Endothelial cell of umbilical vein (primary cell): ENCODE measurements around the gene UNKL. TPM values are rescaled to one million over a fixed set of nuclear protein-coding genes. Genes with fewer than 3 reads are reported as not detected.

ENCODE experiments used
- BruUV-seq: library from RNA; stranded (reverse); fragments of 400-500 nt; replicated peaks from 2 replicates; lab custom pipeline; 2021; lab: Mats Ljungman, UMichigan
- CTCF ChIA-PET: fragments of 300-600, 350-600 bp; sonication (Branson Sonifier 250); formaldehyde crosslinking; loops from one replicate; lab custom pipeline; 2021; ENCODE audit warnings: antibody characterized with exemption, inconsistent platforms; lab: Charles Lee
- POLR2A ChIA-PET: fragments of 300-600, 350-600 bp; sonication (Branson Sonifier 250); formaldehyde crosslinking; loops from one replicate; lab custom pipeline; 2021; ENCODE audit warnings: antibody characterized with exemption, inconsistent platforms; lab: Charles Lee
- DNase-seq: peaks from one replicate; pipeline ENCODE4 v3.0.0-alpha.2; 2011; ENCODE audit warnings: low read depth, low spot score
- FAIRE-seq: peaks from 2 replicates; lab custom pipeline; 2011; peaks lifted over from hg19 to GRCh38; lab: Jason Lieb, UNC
- H2AFZ ChIP-seq: 2 replicates; pipeline ENCODE4 v1.6.0; 2012; ENCODE audit warnings: low read depth, low read length, control low read depth, inconsistent platforms
- H3K27ac ChIP-seq: 2 replicates; pipeline ENCODE4 v1.5.1; 2011; ENCODE audit warnings: low read depth, mild to moderate bottlenecking, control low read depth, low read length, moderate library complexity; ENCODE audit not compliant: insufficient read depth
- H3K27me3 ChIP-seq, 2 experiments: 2 replicates each; pipeline versions ENCODE4 v1.6.0 to v1.6.1; 2011; ENCODE audit warnings: low read length in 2 of 2, mixed read lengths in 1 of 2; ENCODE audit not compliant: control insufficient read depth in 2 of 2, insufficient read depth in 2 of 2
- H3K36me3 ChIP-seq, 2 experiments: 2 replicates in 1 of 2; 3 replicates in 1 of 2; pipeline ENCODE4 v1.5.1; 2011; ENCODE audit warnings: low read length in 2 of 2, mild to moderate bottlenecking in 1 of 2, moderate library complexity in 1 of 2; ENCODE audit not compliant: control insufficient read depth in 2 of 2, insufficient read depth in 2 of 2; ENCODE audit errors: extremely low read depth in 1 of 2
- H3K4me1 ChIP-seq: 3 replicates; pipeline ENCODE4 v1.5.1; 2011; ENCODE audit warnings: mild to moderate bottlenecking, low read length; ENCODE audit not compliant: control insufficient read depth, insufficient read depth; ENCODE audit errors: extremely low read depth
- H3K4me2 ChIP-seq: 2 replicates; pipeline ENCODE4 v1.6.1; 2011; ENCODE audit warnings: low read length, control low read depth, mixed read lengths; ENCODE audit not compliant: insufficient read depth
- H3K4me3 ChIP-seq, 3 experiments: fragments of 200-600 bp in 1 of 3; sonication (generic), shearing (Covaris generic) in 1 of 3; replicated peaks in 1 of 3; 2 replicates each; pipeline ENCODE4 v1.5.1; 2011 to 2016; ENCODE audit warnings: control low read depth in 3 of 3, low read length in 3 of 3, mild to moderate bottlenecking in 2 of 3, inconsistent platforms in 1 of 3, low read depth in 1 of 3, moderate library complexity in 1 of 3; ENCODE audit not compliant: insufficient read depth in 1 of 3
- H3K79me2 ChIP-seq: 2 replicates; pipeline ENCODE4 v1.6.0; 2012; ENCODE audit warnings: low read length, inconsistent platforms; ENCODE audit not compliant: control insufficient read depth, insufficient read depth
- H3K9ac ChIP-seq: replicated peaks from 2 replicates; pipeline ENCODE3; 2011; ENCODE audit warnings: low read length, control low read depth; ENCODE audit not compliant: insufficient read depth; ENCODE audit errors: extremely low read depth
- H3K9me1 ChIP-seq: replicated peaks from 3 replicates; pipeline ENCODE4 v1.6.0; 2011; ENCODE audit warnings: mild to moderate bottlenecking, low read length; ENCODE audit not compliant: control insufficient read depth, insufficient read depth; ENCODE audit errors: extremely low read depth
- H3K9me3 ChIP-seq: replicated peaks from 2 replicates; pipeline ENCODE4 v1.5.1; 2012; ENCODE audit warnings: low read length, inconsistent platforms; ENCODE audit not compliant: control insufficient read depth, insufficient read depth
- H4K20me1 ChIP-seq: replicated peaks from 2 replicates; pipeline ENCODE3; 2011; ENCODE audit warnings: mild to moderate bottlenecking, low read length; ENCODE audit not compliant: control insufficient read depth, insufficient read depth; ENCODE audit errors: extremely low read depth
- CTCF ChIP-seq, 2 donors: IDR thresholded peaks; 1 replicate in 1 of 2; 2 replicates in 1 of 2; pipeline ENCODE4 v1.5.1; 2011; ENCODE audit warnings: low read length in 2 of 2, mild to moderate bottlenecking in 2 of 2, moderate library complexity in 2 of 2, control low read depth in 1 of 2, inconsistent platforms in 1 of 2, low read depth in 1 of 2; ENCODE audit not compliant: insufficient read depth in 1 of 2; ENCODE audit errors: extremely low read depth in 1 of 2
- EZH2 ChIP-seq: IDR thresholded peaks from 2 replicates; pipeline ENCODE4 v1.6.1; 2012; ENCODE audit warnings: borderline replicate concordance, low read depth, mild to moderate bottlenecking, moderate library complexity, low read length, inconsistent platforms; ENCODE audit not compliant: severe bottlenecking
- FOS ChIP-seq: IDR thresholded peaks from 2 replicates; pipeline ENCODE4 v1.6.1; 2011; ENCODE audit warnings: mild to moderate bottlenecking, low read length, moderate library complexity, borderline replicate concordance; ENCODE audit not compliant: insufficient read depth
- GATA2 ChIP-seq: IDR thresholded peaks from 2 replicates; pipeline ENCODE4 v1.7.0; 2011; ENCODE audit warnings: low read depth, mild to moderate bottlenecking, moderate library complexity, mixed read lengths, low read length; ENCODE audit not compliant: insufficient read length, insufficient read depth
- JUN ChIP-seq: IDR thresholded peaks from 2 replicates; pipeline ENCODE4 v1.6.1; 2011; ENCODE audit warnings: borderline replicate concordance, low read depth; ENCODE audit not compliant: insufficient read length, insufficient read depth
- MYC ChIP-seq: IDR thresholded peaks from one replicate; pipeline ENCODE4 v1.6.1; 2011; ENCODE audit warnings: mild to moderate bottlenecking, low read depth, low read length
- POLR2A ChIP-seq: IDR thresholded peaks from 2 replicates; pipeline ENCODE4 v1.6.1; 2012; ENCODE audit warnings: low read depth, mild to moderate bottlenecking, control low read depth, low read length
- POLR2AphosphoS5 ChIP-seq: IDR thresholded peaks from 2 replicates; pipeline ENCODE4 v1.6.1; 2012; ENCODE audit warnings: low read depth, mild to moderate bottlenecking, control low read depth, low read length, moderate library complexity; ENCODE audit not compliant: insufficient read depth
- dilution Hi-C: fragments of 300-500 bp; cut with MboI; formaldehyde crosslinking; loops from one replicate; pipeline ENCODE4 v1.15.0; 2019; ENCODE audit warnings: low sequenced_read_pairs; ENCODE audit not compliant: extremely low pct_ligation_motif_present
- intact Hi-C: fragments of 100-400 bp; cut with micrococcal nuclease; formaldehyde crosslinking; loops from one replicate; pipeline ENCODE4 v1.10.0; 2022
- polyA plus RNA-seq, 4 experiments: library from polyadenylated mRNA; depleted of rRNA in 3 of 4; stranded (reverse) in 3 of 4; unstranded in 1 of 4; fragments of >200 nt; gene quantifications; 2 replicates each; pipeline versions ENCODE4 v1.2.1 to v1.2.3, GENCODE V29; 2011 to 2012; ENCODE audit warnings: missing spikeins in 1 of 4
- total RNA-seq: library from RNA; stranded (reverse); gene quantifications from 2 replicates; pipeline ENCODE4 v1.2.3, GENCODE V29; 2021
- TF ChIP-seq, protein P1 (sequence below): IDR thresholded peaks from 2 replicates; pipeline ENCODE4 v1.6.1; 2011; ENCODE audit not compliant: insufficient read depth, insufficient read length

Gene UNKL
- total and polyA plus RNA-seq, 2 donors (not counting 3 experiments of a cell fraction or from before 2014, with no cell fraction given) = 17.1 to 32.8 TPM

GRCh38 chr16:1344499-1344898, 70.0 kb downstream of the UNKL start:
- H3K4me3 ChIP-seq = no peak overlapping the region
- CTCF ChIA-PET = interaction anchor here (1.3 kb wide), 1 partner anchor 20 kb away, joined by 4 read pairs; no protein-coding TSS in a partner anchor
- no peak overlapping the region for H3K27ac ChIP-seq
- H2AFZ ChIP-seq = no peak overlapping the region
- FAIRE-seq (no peak), DNase-seq (no peak)
- POLR2A ChIA-PET = no interaction called here
- H3K36me3 ChIP-seq = peaks cover 0 to 7% of the 10 kb centered on the region in 2 experiments
- no peak for TF ChIP-seq POLR2AphosphoS5
- TF ChIP-seq CTCF (IDR thresholded peaks at IDR 0.05; ENCODE audit: extremely low read depth in 1 of 2, insufficient read depth in 1 of 2, low read depth in 1 of 2, low read length in 2 of 2) = no peak
- TF ChIP-seq POLR2A = no peak
- TF ChIP-seq, protein P1, sequence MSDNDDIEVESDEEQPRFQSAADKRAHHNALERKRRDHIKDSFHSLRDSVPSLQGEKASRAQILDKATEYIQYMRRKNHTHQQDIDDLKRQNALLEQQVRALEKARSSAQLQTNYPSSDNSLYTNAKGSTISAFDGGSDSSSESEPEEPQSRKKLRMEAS = no peak
- no peak for TF ChIP-seq JUN
- no peak for TF ChIP-seq FOS
- no peak for TF ChIP-seq EZH2
- no peak for TF ChIP-seq GATA2
- TF ChIP-seq MYC = no peak
- H3K4me2 ChIP-seq = no peak overlapping the region
- no peak overlapping the region for H3K9ac ChIP-seq
- no peaks in the 10 kb centered on the region for H3K27me3 ChIP-seq
- H3K4me1 ChIP-seq = no peaks in the 10 kb centered on the region
- no peaks in the 10 kb centered on the region for H3K79me2 ChIP-seq
- dilution Hi-C loops (no loop called here), intact Hi-C loops (no loop called here)
- no peaks in the 10 kb centered on the region for H3K9me3 ChIP-seq
- H4K20me1 ChIP-seq = no peaks in the 10 kb centered on the region
- no peaks in the 10 kb centered on the region for H3K9me1 ChIP-seq
- no TSS peak for BruUV-seq
